ENCODE data around the gene CSTPP1.
A peak's percentile ranks its signal among the peaks of the same experiment; 100 is the strongest.

Gene CSTPP1

GRCh38 chr11:47152126-47152952 is 215.8 kb downstream of the CSTPP1 start:
- DNase-seq (ENCODE audit: insufficient read length, low spot score) (no peak), FAIRE-seq (no peak)
- TF ChIP-seq POLR2A (IDR thresholded peaks at IDR 0.05; ENCODE audit: low read depth, low read length) = no peak

DNA sequence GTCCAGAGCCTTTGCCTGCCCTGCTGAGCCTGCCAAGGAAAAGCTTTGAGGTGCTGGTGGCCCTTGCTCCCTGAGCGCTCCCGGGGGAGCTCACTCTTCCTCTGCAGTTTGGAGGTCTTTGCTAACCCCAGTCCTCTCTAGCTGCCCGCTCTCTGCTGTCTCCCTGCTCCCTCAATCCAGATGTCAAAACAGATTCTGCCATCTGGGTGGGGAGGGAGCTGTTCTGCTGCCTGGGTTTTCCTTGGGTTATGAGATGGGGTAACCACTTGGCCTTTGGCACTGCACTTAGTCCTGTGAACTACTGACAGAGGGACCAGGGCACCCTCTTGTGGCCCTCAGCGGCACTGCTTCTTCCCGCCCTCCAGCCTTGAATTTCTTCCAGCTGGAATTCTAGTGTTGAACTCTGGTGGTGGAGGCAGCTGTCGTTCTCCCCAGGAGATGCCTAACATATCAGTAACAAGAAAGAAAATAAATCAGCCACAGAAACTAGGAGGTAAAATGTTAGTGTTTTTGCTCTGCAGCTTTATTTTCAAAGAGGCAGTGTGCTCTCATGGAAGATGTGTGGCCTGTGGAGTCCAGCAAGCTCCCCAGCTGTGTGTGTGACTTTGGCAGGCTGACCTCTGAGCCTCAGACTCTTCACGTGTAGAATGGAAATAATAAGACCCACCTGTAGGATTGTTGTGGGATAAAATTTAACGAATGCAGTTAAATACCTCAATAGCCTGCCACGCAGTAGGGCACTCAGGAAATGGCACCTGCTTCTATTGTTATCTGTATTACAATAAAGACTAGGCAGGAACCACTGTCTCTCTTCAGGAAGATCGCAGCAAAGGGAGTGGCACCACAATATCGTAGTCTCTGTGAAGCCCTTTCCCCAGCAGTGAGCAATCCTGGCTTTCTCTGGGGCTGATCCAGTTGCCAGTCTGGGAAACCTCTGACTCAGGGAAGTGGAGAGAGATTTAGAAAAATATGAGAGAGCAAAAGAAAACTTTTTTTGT is 216.7 kb downstream of the CSTPP1 start:
- DNase-seq (ENCODE audit: insufficient read length, low spot score) = peak; percentile 90
- peak; percentile 65 for FAIRE-seq
- TF ChIP-seq POLR2A (IDR thresholded peaks at IDR 0.05; ENCODE audit: low read depth, low read length) = no peak

GRCh38 chr11:47154616-47155570 is 218.3 kb downstream of the CSTPP1 start:
- no peak for TF ChIP-seq POLR2A (IDR thresholded peaks at IDR 0.05; ENCODE audit: low read depth, low read length)
- FAIRE-seq (no peak), DNase-seq (ENCODE audit: insufficient read length, low spot score) (no peak)

- no peak for DNase-seq (ENCODE audit: insufficient read length, low spot score)
- FAIRE-seq = no peak
- TF ChIP-seq POLR2A (IDR thresholded peaks at IDR 0.05; ENCODE audit: low read depth, low read length) = no peak
Measured at GRCh38 chr11:47155879-47156278, 219.3 kb downstream of the CSTPP1 start.

GRCh38 chr11:47156333-47156732 is 219.8 kb downstream of the CSTPP1 start:
- FAIRE-seq = no peak
- no peak for DNase-seq (ENCODE audit: insufficient read length, low spot score)

GRCh38 chr11:47156951-47157350 is 220.4 kb downstream of the CSTPP1 start:
- DNase-seq (ENCODE audit: insufficient read length, low spot score) (no peak), FAIRE-seq (no peak)
- no peak for TF ChIP-seq POLR2A (IDR thresholded peaks at IDR 0.05; ENCODE audit: low read depth, low read length)

More at GRCh38 chr11:47156333-47156732, 219.8 kb downstream of the CSTPP1 start:
- no peak for TF ChIP-seq POLR2A (IDR thresholded peaks at IDR 0.05; ENCODE audit: low read depth, low read length)

GRCh38 chr11:47157805-47158204 is 221.2 kb downstream of the CSTPP1 start:
- FAIRE-seq (no peak), DNase-seq (ENCODE audit: insufficient read length, low spot score) (no peak)
- TF ChIP-seq POLR2A (IDR thresholded peaks at IDR 0.05; ENCODE audit: low read depth, low read length) = no peak

GRCh38 chr11:47158242-47158641 is 221.7 kb downstream of the CSTPP1 start:
- FAIRE-seq (no peak), DNase-seq (ENCODE audit: insufficient read length, low spot score) (no peak)
- no peak for TF ChIP-seq POLR2A (IDR thresholded peaks at IDR 0.05; ENCODE audit: low read depth, low read length)

DNA sequence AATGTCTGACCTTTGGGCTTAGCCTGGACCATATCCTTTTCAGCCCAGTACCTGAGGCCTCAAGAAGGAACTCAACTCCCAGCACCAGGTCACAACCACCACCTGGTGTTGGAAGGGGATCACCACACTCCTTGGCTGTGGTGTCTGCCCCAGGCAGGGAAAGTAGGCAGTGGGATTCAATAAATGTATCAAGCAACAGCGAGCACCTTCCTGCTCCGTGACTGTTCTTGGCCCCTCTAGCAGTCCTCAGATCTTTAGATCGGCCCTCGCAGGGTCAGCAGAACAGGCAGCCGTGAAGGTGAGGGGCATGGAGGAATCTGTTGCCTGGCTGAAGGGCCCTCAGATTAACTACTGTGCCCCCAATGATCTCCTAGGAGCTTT is 224.2 kb downstream of the CSTPP1 start:
- FAIRE-seq (no peak), DNase-seq (ENCODE audit: insufficient read length, low spot score) (no peak)
- no peak for TF ChIP-seq POLR2A (IDR thresholded peaks at IDR 0.05; ENCODE audit: low read depth, low read length)

GRCh38 chr11:47161134-47161854 is 224.7 kb downstream of the CSTPP1 start:
- TF ChIP-seq POLR2A (IDR thresholded peaks at IDR 0.05; ENCODE audit: low read depth, low read length) = no peak
- FAIRE-seq (no peak), DNase-seq (ENCODE audit: insufficient read length, low spot score) (peak; percentile 87)

GRCh38 chr11:47161890-47162289 is 225.3 kb downstream of the CSTPP1 start:
- DNase-seq (ENCODE audit: insufficient read length, low spot score) (no peak), FAIRE-seq (no peak)
- no peak for TF ChIP-seq POLR2A (IDR thresholded peaks at IDR 0.05; ENCODE audit: low read depth, low read length)

DNA sequence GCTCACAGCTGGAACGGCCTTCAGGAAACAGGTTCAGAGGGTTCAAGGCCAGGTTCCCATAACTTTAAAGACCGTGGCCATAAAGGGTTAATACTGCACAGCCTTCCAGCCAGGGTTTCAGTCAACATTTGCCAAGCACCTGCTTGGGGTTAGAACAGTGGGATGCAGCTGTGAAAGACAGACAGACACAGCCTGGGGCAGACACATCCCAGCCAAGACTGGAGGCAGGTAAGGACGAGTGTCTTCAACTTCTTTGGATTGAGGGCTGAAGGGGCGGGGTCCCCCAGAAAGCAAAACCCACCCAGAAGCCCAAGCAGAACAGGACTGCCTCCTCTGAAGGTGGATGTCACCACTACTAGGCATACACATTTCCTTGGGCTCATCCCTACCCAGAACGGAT is 225.9 kb downstream of the CSTPP1 start:
- DNase-seq (ENCODE audit: insufficient read length, low spot score) = no peak
- TF ChIP-seq POLR2A (IDR thresholded peaks at IDR 0.05; ENCODE audit: low read depth, low read length) = no peak
- FAIRE-seq = no peak

GRCh38 chr11:47163193-47163592 is 226.6 kb downstream of the CSTPP1 start:
- FAIRE-seq (no peak), DNase-seq (ENCODE audit: insufficient read length, low spot score) (no peak)
- no peak for TF ChIP-seq POLR2A (IDR thresholded peaks at IDR 0.05; ENCODE audit: low read depth, low read length)
